ENCODE data around the gene HDAC9.

Gene HDAC9

GRCh38 chr7:18648849-18649758, 153.6 kb downstream of the HDAC9 start:
- no CpG with 5 or more reads among the region's 9 CpGs for WGBS (ENCODE audit: extremely low coverage, insufficient coverage, low lambda C conversion rate)

DNA sequence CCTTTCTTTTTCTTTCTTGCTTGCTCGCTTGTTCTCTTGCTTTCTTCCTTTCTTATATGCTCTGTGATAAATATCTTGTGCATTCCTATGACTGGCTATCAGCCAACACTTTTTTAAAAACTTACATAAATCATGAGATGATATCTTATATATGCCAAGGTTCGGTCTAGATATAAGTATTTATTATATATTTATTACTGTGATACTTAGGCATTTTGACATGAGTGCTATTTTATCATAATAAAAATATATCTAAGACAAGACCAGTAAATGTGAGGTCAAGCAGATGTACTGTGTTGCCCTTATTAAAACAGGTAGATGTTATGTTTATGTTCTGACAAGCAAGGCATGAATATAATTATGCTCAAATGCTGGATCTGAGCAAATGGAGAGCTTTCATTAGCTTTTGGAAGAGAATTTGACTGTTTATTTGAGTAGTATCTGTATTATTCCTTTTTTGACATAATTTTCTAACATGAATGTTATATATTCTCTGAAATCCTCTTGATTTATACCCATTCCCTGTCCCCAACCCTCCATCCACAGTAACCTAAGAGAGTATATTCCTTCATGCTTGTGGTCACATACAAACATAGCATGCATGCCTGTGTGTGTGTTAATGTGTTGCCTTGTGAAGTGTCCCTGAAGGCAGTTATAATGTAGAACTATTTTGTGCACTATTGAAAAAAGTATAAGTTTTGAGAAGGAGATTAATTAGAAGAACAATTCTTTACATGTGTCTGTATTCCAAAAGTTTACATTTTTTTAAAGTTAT, 158.0 kb downstream of the HDAC9 start:
- Histone ChIP-seq H3K18ac (ENCODE audit: low read length) (no peak overlapping the region), H2AK5ac (ENCODE audit: low read length) (no peak overlapping the region), H2BK5ac (ENCODE audit: low read length) (no peak overlapping the region), H3K79me2 (ENCODE audit: control insufficient read depth, insufficient read depth, low read length) (no peaks in the 10 kb centered on the region), H4K5ac (ENCODE audit: low read length) (no peak overlapping the region), H3K36me3 (ENCODE audit: control insufficient read depth, insufficient read depth, low read length) (no peaks in the 10 kb centered on the region), H3K23ac (ENCODE audit: low read length) (no peak overlapping the region), H3K4ac (ENCODE audit: low read depth, low read length) (no peak overlapping the region), H3K27me3 (ENCODE audit: insufficient read depth, low read length, poor library complexity) (no peaks in the 10 kb centered on the region), H4K8ac (ENCODE audit: low read depth, low read length) (no peak overlapping the region), H2BK15ac (replicated peaks; ENCODE audit: low read depth) (no peak overlapping the region), H3K4me1 (ENCODE audit: control insufficient read depth, low read depth, low read length) (no peaks in the 10 kb centered on the region), H2BK120ac (ENCODE audit: low read depth, low read length) (no peak overlapping the region), H3K4me3 (ENCODE audit: low read length) (no peak overlapping the region), H3K79me1 (ENCODE audit: low read length) (no peaks in the 10 kb centered on the region), H3K9ac (ENCODE audit: low read length) (no peak overlapping the region), H3K4me2 (ENCODE audit: low read length) (no peak overlapping the region), H3K56ac (ENCODE audit: low read length) (no peak overlapping the region), H3K27ac (ENCODE audit: low read depth, low read length) (no peak overlapping the region)
- no peak for DNase-seq
- no CpG with 5 or more reads among the region's 2 CpGs for WGBS (ENCODE audit: extremely low coverage, insufficient coverage, low lambda C conversion rate)

More at GRCh38 chr7:18648849-18649758, 153.6 kb downstream of the HDAC9 start:
- H2BK15ac ChIP-seq (replicated peaks; ENCODE audit: low read depth), result no peak overlapping the region
- no peak overlapping the region for H3K27ac ChIP-seq (ENCODE audit: low read depth, low read length)
- no peaks in the 10 kb centered on the region for H3K79me1 ChIP-seq (ENCODE audit: low read length)
- H4K5ac ChIP-seq (ENCODE audit: low read length), result no peak overlapping the region
- no peak overlapping the region for H3K18ac ChIP-seq (ENCODE audit: low read length)
- no peak overlapping the region for H3K4ac ChIP-seq (ENCODE audit: low read depth, low read length)
- H3K79me2 ChIP-seq (ENCODE audit: control insufficient read depth, insufficient read depth, low read length), result no peaks in the 10 kb centered on the region
- H3K9ac ChIP-seq (ENCODE audit: low read length), result no peak overlapping the region
- no peaks in the 10 kb centered on the region for H3K4me1 ChIP-seq (ENCODE audit: control insufficient read depth, low read depth, low read length)
- H3K56ac ChIP-seq (ENCODE audit: low read length), result no peak overlapping the region
- no peaks in the 10 kb centered on the region for H3K36me3 ChIP-seq (ENCODE audit: control insufficient read depth, insufficient read depth, low read length)
- no peak overlapping the region for H3K23ac ChIP-seq (ENCODE audit: low read length)
- H2BK120ac ChIP-seq (ENCODE audit: low read depth, low read length), result no peak overlapping the region
- no peak overlapping the region for H4K8ac ChIP-seq (ENCODE audit: low read depth, low read length)
- no peak for DNase-seq
- H2AK5ac ChIP-seq (ENCODE audit: low read length), result no peak overlapping the region
- H3K4me2 ChIP-seq (ENCODE audit: low read length), result no peak overlapping the region
- no peak overlapping the region for H3K4me3 ChIP-seq (ENCODE audit: low read length)
- H3K27me3 ChIP-seq (ENCODE audit: insufficient read depth, low read length, poor library complexity), result no peaks in the 10 kb centered on the region
- no peak overlapping the region for H2BK5ac ChIP-seq (ENCODE audit: low read length)

GRCh38 chr7:18654709-18655108, 159.2 kb downstream of the HDAC9 start:
- DNase-seq, result no peak
- Histone ChIP-seq H3K9ac (ENCODE audit: low read length) (no peak overlapping the region), H4K8ac (ENCODE audit: low read depth, low read length) (no peak overlapping the region), H4K5ac (ENCODE audit: low read length) (no peak overlapping the region), H3K27me3 (ENCODE audit: insufficient read depth, low read length, poor library complexity) (no peaks in the 10 kb centered on the region), H3K79me1 (ENCODE audit: low read length) (no peaks in the 10 kb centered on the region), H3K18ac (ENCODE audit: low read length) (no peak overlapping the region), H3K79me2 (ENCODE audit: control insufficient read depth, insufficient read depth, low read length) (no peaks in the 10 kb centered on the region), H2BK120ac (ENCODE audit: low read depth, low read length) (no peak overlapping the region), H3K4ac (ENCODE audit: low read depth, low read length) (no peak overlapping the region), H3K56ac (ENCODE audit: low read length) (no peak overlapping the region), H3K27ac (ENCODE audit: low read depth, low read length) (no peak overlapping the region), H3K4me1 (ENCODE audit: control insufficient read depth, low read depth, low read length) (no peaks in the 10 kb centered on the region), H3K36me3 (ENCODE audit: control insufficient read depth, insufficient read depth, low read length) (no peaks in the 10 kb centered on the region), H2BK15ac (replicated peaks; ENCODE audit: low read depth) (no peak overlapping the region), H2AK5ac (ENCODE audit: low read length) (no peak overlapping the region), H3K4me2 (ENCODE audit: low read length) (no peak overlapping the region), H2BK5ac (ENCODE audit: low read length) (no peak overlapping the region), H3K23ac (ENCODE audit: low read length) (no peak overlapping the region), H3K4me3 (ENCODE audit: low read length) (no peak overlapping the region)
- WGBS (ENCODE audit: extremely low coverage, insufficient coverage, low lambda C conversion rate), result no CpG with 5 or more reads among the region's 9 CpGs

DNA sequence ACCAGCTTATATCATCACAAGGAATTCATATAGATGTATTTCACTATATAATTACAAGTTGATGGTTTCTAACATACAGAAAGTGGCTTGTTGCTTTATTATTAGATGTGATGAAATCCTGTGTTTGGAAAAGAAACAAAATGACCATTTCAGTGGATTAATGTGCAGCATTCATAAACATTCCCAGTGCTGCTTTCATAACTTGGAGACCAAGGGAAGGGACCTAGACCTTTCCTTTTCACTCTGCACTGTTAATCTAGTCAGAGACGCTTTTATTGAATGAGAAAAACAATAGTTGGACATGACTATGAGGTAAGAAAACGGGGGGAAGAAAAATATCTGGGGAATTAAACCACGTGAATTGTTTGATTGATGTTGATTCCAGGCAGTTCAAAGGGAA, 160.0 kb downstream of the HDAC9 start:
- Histone ChIP-seq H3K4me3 (ENCODE audit: low read length) (no peak overlapping the region), H3K4ac (ENCODE audit: low read depth, low read length) (no peak overlapping the region), H3K27me3 (ENCODE audit: insufficient read depth, low read length, poor library complexity) (no peaks in the 10 kb centered on the region), H3K79me2 (ENCODE audit: control insufficient read depth, insufficient read depth, low read length) (no peaks in the 10 kb centered on the region), H4K5ac (ENCODE audit: low read length) (no peak overlapping the region), H2BK15ac (replicated peaks; ENCODE audit: low read depth) (no peak overlapping the region), H3K23ac (ENCODE audit: low read length) (no peak overlapping the region), H3K27ac (ENCODE audit: low read depth, low read length) (no peak overlapping the region), H3K9ac (ENCODE audit: low read length) (no peak overlapping the region), H3K36me3 (ENCODE audit: control insufficient read depth, insufficient read depth, low read length) (no peaks in the 10 kb centered on the region), H3K56ac (ENCODE audit: low read length) (no peak overlapping the region), H2BK120ac (ENCODE audit: low read depth, low read length) (no peak overlapping the region), H3K4me1 (ENCODE audit: control insufficient read depth, low read depth, low read length) (no peaks in the 10 kb centered on the region), H2BK5ac (ENCODE audit: low read length) (no peak overlapping the region), H2AK5ac (ENCODE audit: low read length) (no peak overlapping the region), H3K18ac (ENCODE audit: low read length) (no peak overlapping the region), H3K4me2 (ENCODE audit: low read length) (no peak overlapping the region), H3K79me1 (ENCODE audit: low read length) (no peaks in the 10 kb centered on the region), H4K8ac (ENCODE audit: low read depth, low read length) (no peak overlapping the region)
- no peak for DNase-seq
- no CpG with 5 or more reads among the region's 3 CpGs for WGBS (ENCODE audit: extremely low coverage, insufficient coverage, low lambda C conversion rate)

DNA sequence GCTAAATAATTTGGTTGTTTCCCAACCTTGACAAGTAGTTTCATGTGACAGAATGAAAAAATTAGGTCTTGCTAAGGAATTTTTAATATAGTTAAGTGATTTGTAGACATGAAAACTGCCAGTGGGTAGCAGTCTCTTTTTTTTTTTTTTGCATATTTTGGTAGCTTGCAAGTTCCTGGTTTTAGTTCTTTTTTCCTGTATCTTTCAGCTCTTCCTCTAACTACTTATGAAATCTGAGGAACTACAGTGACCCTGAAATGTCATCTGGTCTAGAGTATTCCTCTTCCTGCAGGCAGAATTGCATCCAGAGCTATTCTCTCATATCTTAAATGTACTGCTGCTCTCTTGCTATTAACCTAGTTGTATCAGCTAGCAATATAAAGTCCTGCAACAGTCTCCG, 160.4 kb downstream of the HDAC9 start:
- Histone ChIP-seq H3K4me3 (ENCODE audit: low read length) (no peak overlapping the region), H2BK5ac (ENCODE audit: low read length) (no peak overlapping the region), H3K23ac (ENCODE audit: low read length) (no peak overlapping the region), H3K36me3 (ENCODE audit: control insufficient read depth, insufficient read depth, low read length) (no peaks in the 10 kb centered on the region), H3K27ac (ENCODE audit: low read depth, low read length) (no peak overlapping the region), H3K4me2 (ENCODE audit: low read length) (no peak overlapping the region), H2BK120ac (ENCODE audit: low read depth, low read length) (no peak overlapping the region), H4K8ac (ENCODE audit: low read depth, low read length) (no peak overlapping the region), H3K4ac (ENCODE audit: low read depth, low read length) (no peak overlapping the region), H2BK15ac (replicated peaks; ENCODE audit: low read depth) (no peak overlapping the region), H3K79me1 (ENCODE audit: low read length) (no peaks in the 10 kb centered on the region), H3K18ac (ENCODE audit: low read length) (no peak overlapping the region), H2AK5ac (ENCODE audit: low read length) (no peak overlapping the region), H3K27me3 (ENCODE audit: insufficient read depth, low read length, poor library complexity) (no peaks in the 10 kb centered on the region), H3K79me2 (ENCODE audit: control insufficient read depth, insufficient read depth, low read length) (no peaks in the 10 kb centered on the region), H3K9ac (ENCODE audit: low read length) (no peak overlapping the region), H3K4me1 (ENCODE audit: control insufficient read depth, low read depth, low read length) (no peaks in the 10 kb centered on the region), H4K5ac (ENCODE audit: low read length) (no peak overlapping the region), H3K56ac (ENCODE audit: low read length) (no peak overlapping the region)
- no peak for DNase-seq
- no CpG with 5 or more reads among the region's 1 CpG for WGBS (ENCODE audit: extremely low coverage, insufficient coverage, low lambda C conversion rate)

Measured in mesendoderm (in vitro differentiated cells).